ENCODE results near the gene GRM7. TPM values are rescaled to one million over a fixed set of nuclear protein-coding genes. Genes with fewer than 3 reads are reported as not detected.

The GRM7 gene
- total RNA-seq, 1 donor from 2014 or later = 0.34 TPM

DNA sequence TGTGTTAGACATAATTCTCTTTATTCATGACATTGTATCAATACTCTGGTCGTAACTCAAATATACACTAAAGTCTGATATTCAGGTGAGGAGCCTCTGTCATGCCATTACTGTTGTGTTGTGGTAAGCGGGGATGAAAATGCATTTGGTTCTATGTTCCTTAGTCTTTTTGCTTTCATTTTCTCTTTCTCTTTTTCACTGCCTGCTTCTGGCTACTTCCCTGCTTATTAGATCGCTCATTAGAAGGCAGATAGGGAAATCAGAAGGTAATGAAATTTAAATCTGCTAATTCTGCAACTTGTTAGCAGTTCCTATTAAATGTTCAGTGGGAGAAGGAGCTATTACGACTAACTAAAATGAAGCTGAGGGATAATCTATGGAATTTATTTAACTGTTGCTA lies 345.0 kb downstream of the GRM7 start:
- Mint-ChIP-seq H3K36me3 (ENCODE audit: insufficient read depth) (no peaks in the 10 kb centered on the region), H3K4me1 (ENCODE audit: low read depth) (peaks cover 1% of the 10 kb centered on the region), H3K27me3 (no peaks in the 10 kb centered on the region), H3K4me3 (ENCODE audit: low read depth) (no peak overlapping the region), H3K9me3 (ENCODE audit: low read depth) (peaks cover 3% of the 10 kb centered on the region), H3K27ac (no peak overlapping the region)
- TF ChIP-seq, protein P1, sequence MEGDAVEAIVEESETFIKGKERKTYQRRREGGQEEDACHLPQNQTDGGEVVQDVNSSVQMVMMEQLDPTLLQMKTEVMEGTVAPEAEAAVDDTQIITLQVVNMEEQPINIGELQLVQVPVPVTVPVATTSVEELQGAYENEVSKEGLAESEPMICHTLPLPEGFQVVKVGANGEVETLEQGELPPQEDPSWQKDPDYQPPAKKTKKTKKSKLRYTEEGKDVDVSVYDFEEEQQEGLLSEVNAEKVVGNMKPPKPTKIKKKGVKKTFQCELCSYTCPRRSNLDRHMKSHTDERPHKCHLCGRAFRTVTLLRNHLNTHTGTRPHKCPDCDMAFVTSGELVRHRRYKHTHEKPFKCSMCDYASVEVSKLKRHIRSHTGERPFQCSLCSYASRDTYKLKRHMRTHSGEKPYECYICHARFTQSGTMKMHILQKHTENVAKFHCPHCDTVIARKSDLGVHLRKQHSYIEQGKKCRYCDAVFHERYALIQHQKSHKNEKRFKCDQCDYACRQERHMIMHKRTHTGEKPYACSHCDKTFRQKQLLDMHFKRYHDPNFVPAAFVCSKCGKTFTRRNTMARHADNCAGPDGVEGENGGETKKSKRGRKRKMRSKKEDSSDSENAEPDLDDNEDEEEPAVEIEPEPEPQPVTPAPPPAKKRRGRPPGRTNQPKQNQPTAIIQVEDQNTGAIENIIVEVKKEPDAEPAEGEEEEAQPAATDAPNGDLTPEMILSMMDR (IDR thresholded peaks at IDR 0.05; ENCODE audit: unreplicated experiment) = no peak
- no peak for DNase-seq (ENCODE audit: low spot score, unreplicated experiment)

DNA sequence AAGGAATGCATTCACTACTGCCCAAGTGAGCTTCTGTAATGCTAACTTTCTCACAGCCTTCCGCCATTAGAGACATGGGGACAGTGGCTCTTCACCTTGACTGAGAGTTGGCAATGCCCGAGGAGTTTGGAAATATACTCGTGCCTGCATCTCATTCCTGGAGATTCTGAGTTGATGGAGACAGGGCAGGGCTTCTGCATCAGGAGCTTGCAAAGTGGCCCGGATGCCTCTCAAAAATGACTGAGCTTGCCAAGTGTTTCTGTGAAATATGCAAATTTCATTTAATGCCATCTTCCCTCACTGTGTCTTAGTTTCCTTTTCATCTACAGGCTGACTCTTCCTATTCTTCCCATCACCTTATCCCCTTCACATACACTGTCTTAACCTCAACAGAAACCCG lies 346.2 kb downstream of the GRM7 start:
- no peak overlapping the region for H3K4me3 Mint-ChIP-seq (ENCODE audit: low read depth)
- TF ChIP-seq, protein P1 (IDR thresholded peaks at IDR 0.05; ENCODE audit: unreplicated experiment) = no peak
- peaks cover 1% of the 10 kb centered on the region for H3K4me1 Mint-ChIP-seq (ENCODE audit: low read depth)
- H3K36me3 Mint-ChIP-seq (ENCODE audit: insufficient read depth) = no peaks in the 10 kb centered on the region
- H3K9me3 Mint-ChIP-seq (ENCODE audit: low read depth) = peaks cover 3% of the 10 kb centered on the region
- H3K27ac Mint-ChIP-seq = no peak overlapping the region
- no peaks in the 10 kb centered on the region for H3K27me3 Mint-ChIP-seq
- DNase-seq (ENCODE audit: low spot score, unreplicated experiment) = no peak

DNA sequence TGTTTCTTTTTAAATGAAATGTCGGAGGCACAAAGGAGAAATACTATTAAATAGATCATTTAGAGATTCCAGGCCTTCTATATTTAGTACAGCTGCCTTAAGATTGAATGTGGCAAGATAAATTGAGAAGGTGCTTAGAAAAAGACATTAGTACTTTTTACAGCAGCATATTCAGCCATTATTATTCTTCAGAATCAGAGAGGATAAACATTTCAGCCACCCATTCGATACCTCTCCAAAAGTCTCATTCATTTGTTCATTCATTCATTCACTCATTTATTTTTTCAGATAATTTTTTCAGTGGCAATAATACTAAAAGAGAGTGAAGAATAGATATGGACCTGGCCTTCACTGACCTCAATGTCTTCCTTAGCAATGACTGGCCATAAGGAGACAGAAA lies 347.0 kb downstream of the GRM7 start:
- H3K27me3 Mint-ChIP-seq = no peaks in the 10 kb centered on the region
- TF ChIP-seq, protein P1 (IDR thresholded peaks at IDR 0.05; ENCODE audit: unreplicated experiment) = no peak
- no peaks in the 10 kb centered on the region for H3K36me3 Mint-ChIP-seq (ENCODE audit: insufficient read depth)
- H3K4me3 Mint-ChIP-seq (ENCODE audit: low read depth) = no peak overlapping the region
- DNase-seq (ENCODE audit: low spot score, unreplicated experiment) = no peak
- H3K4me1 Mint-ChIP-seq (ENCODE audit: low read depth) = peaks cover 1% of the 10 kb centered on the region
- no peak overlapping the region for H3K27ac Mint-ChIP-seq
- H3K9me3 Mint-ChIP-seq (ENCODE audit: low read depth) = peaks cover 3% of the 10 kb centered on the region

DNA sequence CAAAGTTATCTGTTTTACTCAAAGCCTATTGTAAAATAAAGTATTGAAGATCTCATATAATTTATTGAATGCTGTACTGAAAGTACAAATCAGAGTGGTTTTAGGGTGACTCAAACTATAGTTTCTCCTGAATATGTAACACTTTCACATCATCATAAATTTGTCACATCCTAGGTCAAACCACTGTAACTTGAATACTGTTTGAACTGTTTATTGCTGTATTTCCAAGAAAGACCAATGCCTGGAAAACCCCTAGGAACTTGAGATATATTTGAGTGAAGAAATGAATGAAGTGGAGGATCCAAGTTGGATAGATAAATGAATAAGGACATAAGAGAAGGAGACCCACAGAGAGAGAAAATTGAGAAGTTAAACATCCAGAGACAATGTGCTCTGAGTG lies 348.2 kb downstream of the GRM7 start:
- no peaks in the 10 kb centered on the region for H3K36me3 Mint-ChIP-seq (ENCODE audit: insufficient read depth)
- TF ChIP-seq, protein P1 (IDR thresholded peaks at IDR 0.05; ENCODE audit: unreplicated experiment) = no peak
- no peak for DNase-seq (ENCODE audit: low spot score, unreplicated experiment)
- no peaks in the 10 kb centered on the region for H3K27me3 Mint-ChIP-seq
- no peak overlapping the region for H3K4me3 Mint-ChIP-seq (ENCODE audit: low read depth)
- H3K4me1 Mint-ChIP-seq (ENCODE audit: low read depth) = peaks cover 1% of the 10 kb centered on the region
- no peaks in the 10 kb centered on the region for H3K9me3 Mint-ChIP-seq (ENCODE audit: low read depth)
- no peak overlapping the region for H3K27ac Mint-ChIP-seq

DNA sequence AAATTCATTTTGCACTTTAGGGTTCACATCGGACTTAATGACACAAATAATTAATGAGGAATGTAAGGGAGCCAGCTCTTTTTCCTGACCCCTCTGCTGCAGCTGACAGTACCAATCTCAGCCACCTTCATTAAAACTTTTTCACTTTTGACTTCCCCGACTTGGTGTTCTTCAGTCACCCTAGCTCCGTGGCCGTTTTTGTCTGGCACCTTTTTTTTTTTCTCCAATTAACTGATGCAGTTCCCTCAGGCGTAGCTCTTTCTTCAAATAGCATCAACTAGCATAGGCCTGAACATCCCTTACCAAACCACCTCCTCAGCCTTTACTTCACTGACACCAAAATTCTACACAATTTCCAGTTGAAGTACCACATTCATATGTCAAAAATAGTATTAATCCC lies 350.8 kb downstream of the GRM7 start:
- H3K4me3 Mint-ChIP-seq (ENCODE audit: low read depth) = no peak overlapping the region
- H3K36me3 Mint-ChIP-seq (ENCODE audit: insufficient read depth) = no peaks in the 10 kb centered on the region
- H3K4me1 Mint-ChIP-seq (ENCODE audit: low read depth) = peaks cover 5% of the 10 kb centered on the region
- TF ChIP-seq, protein P1 (IDR thresholded peaks at IDR 0.05; ENCODE audit: unreplicated experiment) = no peak
- H3K27ac Mint-ChIP-seq = no peak overlapping the region
- no peaks in the 10 kb centered on the region for H3K27me3 Mint-ChIP-seq
- H3K9me3 Mint-ChIP-seq (ENCODE audit: low read depth) = no peaks in the 10 kb centered on the region
- DNase-seq (ENCODE audit: low spot score, unreplicated experiment) = no peak

All from progenitor cell of endocrine pancreas (in vitro differentiated cells).